HG03196 (cell line): ENCODE results near the gene ENO3.
"Not testable (repeated sequence)": the region's sequence is repeated elsewhere in the genome, so short reads cannot be mapped to it uniquely, and the experiment has no call there.

Experiments used
- ATAC-seq: cut with Tn5 transposase; IDR thresholded peaks from one replicate; pipeline ENCODE4 v1.9.1; 2021; ENCODE audit not compliant: unreplicated experiment

ENO3 gene

GRCh38 chr17:4950746-4951204 is at the start of gene ENO3:
TSS of gene ENO3 (plus strand) at chr17:4951119. CDS start at chr17:4951830, 711 bp downstream.
- ATAC-seq: no peak

- no peak for ATAC-seq
Measured at GRCh38 chr17:4901648-4902344, 49.1 kb upstream of the ENO3 start.

GRCh38 chr17:4902540-4902939 is 48.4 kb upstream of the ENO3 start:
- no peak for ATAC-seq

GRCh38 chr17:4903051-4903818 is 47.7 kb upstream of the ENO3 start, which contains the start of gene CHRNE:
TSS of gene CHRNE (minus strand) at chr17:4903098. CDS start at chr17:4903063, 35 bp downstream.
- ATAC-seq: no peak

- not testable (repeated sequence) for ATAC-seq
Measured at GRCh38 chr17:4906642-4907041, 44.3 kb upstream of the ENO3 start.

- ATAC-seq: no peak
Measured at GRCh38 chr17:4908301-4908700, 42.6 kb upstream of the ENO3 start.

GRCh38 chr17:4908711-4909496 is 42.0 kb upstream of the ENO3 start:
- ATAC-seq: no peak

- ATAC-seq: no peak
Measured at GRCh38 chr17:4913994-4914393, 36.9 kb upstream of the ENO3 start.

GRCh38 chr17:4914551-4914950 is 36.4 kb upstream of the ENO3 start:
- not testable (repeated sequence) for ATAC-seq

- ATAC-seq: no peak
Measured at GRCh38 chr17:4919511-4920047, 31.3 kb upstream of the ENO3 start.

GRCh38 chr17:4920351-4921048 is 30.4 kb upstream of the ENO3 start:
- ATAC-seq: no peak

GRCh38 chr17:4921320-4921719 is 29.6 kb upstream of the ENO3 start:
- no peak for ATAC-seq

- ATAC-seq: not testable (repeated sequence)
Measured at GRCh38 chr17:4926577-4927335, 24.2 kb upstream of the ENO3 start.

GRCh38 chr17:4928881-4929280 is 22.0 kb upstream of the ENO3 start:
- ATAC-seq: no peak

GRCh38 chr17:4931963-4932362 is 19.0 kb upstream of the ENO3 start, which contains the start of gene GP1BA:
TSS of gene GP1BA (plus strand) at chr17:4932277. CDS start at chr17:4932605, 328 bp downstream.
- ATAC-seq: no peak

- no peak for ATAC-seq
Measured at GRCh38 chr17:4932756-4933155, 18.2 kb upstream of the ENO3 start.

- ATAC-seq: no peak
Measured at GRCh38 chr17:4933646-4934045, 17.3 kb upstream of the ENO3 start.

GRCh38 chr17:4934173-4934979 is 16.5 kb upstream of the ENO3 start:
- ATAC-seq: no peak

GRCh38 chr17:4935650-4936049 is 15.3 kb upstream of the ENO3 start:
- ATAC-seq: no peak
